ENCODE measurements around the gene TSKU.
A peak's percentile ranks its signal among the peaks of the same experiment; 100 is the strongest.
"Not testable (repeated sequence)": the region's sequence is repeated elsewhere in the genome, so short reads cannot be mapped to it uniquely, and the experiment has no call there.

The TSKU gene

DNA sequence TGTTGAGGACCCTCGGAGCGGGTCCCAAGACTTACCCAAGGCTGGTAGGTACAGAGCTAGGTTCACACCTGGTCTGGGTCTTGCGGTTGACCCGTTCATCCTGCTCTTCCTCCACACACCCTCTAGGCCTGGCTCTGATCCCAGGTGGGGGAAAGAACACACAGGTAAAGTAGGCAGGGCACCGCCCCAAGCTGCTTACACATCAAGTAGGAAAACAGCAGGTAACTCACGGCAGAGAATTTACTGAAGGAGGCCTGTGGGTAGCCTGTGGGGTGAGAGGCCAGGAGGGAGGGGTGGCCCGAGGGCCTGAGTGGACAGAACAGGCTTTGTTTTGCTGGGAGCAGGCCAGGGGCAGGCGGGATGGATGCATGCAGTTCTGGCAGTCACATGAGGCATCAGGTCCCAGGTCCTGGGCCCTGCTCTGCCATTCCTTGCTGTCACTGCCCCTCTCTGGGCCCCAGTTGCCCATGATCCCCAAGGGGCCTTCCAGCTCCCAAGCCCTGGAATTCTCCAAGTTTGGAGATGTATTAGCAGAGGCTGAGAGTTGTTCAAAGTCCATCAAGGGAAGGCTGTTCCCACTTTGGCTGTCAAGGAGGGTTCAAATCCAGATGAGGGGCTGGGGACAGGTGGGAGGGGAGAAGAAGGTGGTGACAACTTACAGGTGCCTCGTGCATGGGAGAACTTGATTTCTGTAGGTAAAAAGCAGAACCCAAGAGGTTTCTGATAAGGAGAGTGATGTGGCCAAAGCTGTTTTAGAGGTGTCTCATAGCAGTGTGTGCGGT lies 5.7 kb downstream of the TSKU start:
- peak in 4 of 14 donors; percentile 6 to 22 (median 14) for DNase-seq

DNA sequence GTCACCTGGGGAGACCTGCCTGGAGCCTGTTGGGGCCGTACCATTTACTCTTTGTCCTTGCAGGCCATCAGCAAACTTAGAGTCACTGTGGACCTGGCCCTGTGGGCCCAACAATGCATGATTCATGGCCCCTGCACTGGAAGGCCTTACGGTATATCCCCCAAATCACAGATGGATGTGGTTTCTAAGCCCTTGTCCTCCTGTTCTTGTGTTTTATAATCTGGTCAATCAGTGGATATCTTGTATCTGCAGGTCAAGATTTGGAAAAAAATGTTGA lies 6.2 kb downstream of the TSKU start:
- no peak for DNase-seq

DNA sequence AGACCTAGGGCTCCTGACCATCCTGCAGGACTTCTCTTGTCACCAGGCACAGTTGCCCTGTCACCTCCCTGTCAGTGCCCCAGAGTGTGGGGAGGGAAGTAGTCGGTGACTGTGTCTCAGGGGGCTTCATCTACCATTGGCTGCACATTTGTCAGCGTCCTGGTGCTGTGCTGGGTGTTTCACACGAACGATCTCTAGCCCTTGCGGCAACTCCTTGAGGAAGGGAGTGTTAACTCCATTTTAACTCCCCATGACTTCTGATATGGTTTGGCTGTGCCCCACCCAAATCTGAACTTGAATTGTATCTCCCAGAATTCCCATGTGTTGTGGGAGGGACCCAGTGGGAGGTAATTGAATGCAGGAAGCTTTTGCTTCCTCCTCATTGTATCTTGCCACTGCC lies 7.1 kb downstream of the TSKU start:
- DNase-seq = no peak

DNA sequence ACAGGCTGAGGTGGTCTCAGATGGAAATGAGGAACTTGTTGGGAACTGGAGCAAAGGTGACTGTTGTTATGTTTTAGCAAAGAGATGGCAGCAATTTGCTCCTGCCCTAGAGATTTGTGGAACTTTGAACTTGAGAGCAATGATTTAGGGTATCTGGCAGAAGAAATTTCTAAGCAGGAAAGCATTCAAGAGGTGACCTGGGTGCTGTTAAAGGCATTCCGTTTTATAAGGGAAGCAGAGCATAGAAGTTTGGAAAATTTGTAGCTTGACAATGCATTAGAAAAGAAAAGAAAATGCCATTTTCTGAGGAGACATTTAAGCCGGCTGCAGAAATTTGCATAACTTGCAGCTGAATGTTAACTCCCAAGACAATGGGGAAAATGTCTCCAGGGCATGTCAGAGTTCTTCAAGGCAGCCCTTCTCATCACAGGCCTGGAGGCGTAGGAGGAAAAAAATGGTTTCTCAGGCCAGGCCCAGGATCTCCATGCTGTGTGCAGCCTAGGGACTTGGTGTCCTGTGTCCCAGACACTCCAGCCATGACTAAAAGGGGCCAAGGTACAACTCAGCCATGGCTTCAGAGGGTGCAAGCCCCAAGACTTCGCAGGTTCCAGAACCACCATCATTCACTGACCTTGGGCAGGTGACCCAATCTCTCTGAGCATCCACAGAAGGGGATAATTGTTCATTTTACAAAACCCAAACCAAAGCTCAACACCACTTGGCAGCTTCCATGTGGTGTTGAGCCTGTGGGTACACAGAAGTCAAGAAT lies 8.0 kb downstream of the TSKU start:
- not testable (repeated sequence) for DNase-seq

DNA sequence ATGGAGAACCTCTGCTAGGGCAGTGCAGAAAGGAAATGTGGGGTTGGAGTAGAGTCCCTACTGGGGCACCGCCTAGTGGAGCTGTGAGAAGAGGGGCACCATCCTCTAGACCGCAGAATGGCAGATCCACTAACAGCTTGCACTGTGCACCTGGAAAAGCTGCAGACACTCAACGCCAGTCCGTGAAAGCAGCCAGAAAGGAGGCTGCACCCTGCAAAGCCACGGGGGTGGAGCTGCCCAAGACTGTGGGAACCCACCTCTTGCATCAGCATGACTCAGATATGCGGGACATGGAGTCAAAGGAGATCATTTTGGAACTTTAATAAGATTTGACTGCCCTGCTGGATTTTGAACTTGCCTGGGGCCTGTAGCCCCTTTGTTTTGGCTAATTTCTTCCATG lies 8.7 kb downstream of the TSKU start:
- DNase-seq = no peak

DNA sequence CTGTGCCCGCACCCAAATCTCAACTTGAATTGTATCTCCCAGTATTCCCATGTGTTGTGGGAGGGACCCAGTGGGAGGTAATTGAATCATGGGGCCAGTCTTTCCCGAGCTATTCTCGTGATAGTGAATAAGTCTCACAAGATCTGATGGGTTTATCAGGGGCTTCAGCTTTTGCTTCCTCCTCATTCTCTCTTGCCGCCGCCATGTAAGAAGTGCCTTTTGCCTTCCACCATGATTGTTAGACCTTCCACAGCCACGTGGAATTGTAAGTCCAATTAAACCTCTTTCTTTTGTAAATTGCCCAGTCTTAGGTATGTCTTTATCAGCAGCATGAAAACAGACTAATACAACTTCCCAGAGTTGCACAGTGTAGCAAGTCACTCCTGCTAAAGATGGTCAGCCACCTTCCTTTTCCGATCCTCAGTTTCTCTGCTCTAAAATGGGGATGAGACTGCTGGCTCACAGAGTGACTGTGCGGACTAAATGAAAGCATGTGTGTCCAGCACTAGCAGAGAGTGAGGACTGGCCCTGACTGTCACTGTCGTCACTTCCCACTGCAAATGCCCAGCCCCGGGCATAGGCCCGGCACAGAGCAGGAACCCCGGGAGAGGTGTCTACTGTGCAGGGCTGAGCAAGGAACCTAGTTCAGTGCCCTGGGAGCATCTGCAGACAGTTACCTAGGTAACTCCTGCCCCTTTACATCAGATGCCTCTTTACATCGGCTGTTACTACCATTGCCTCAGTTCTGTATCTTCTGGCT lies 9.5 kb downstream of the TSKU start:
- DNase-seq = no peak

DNA sequence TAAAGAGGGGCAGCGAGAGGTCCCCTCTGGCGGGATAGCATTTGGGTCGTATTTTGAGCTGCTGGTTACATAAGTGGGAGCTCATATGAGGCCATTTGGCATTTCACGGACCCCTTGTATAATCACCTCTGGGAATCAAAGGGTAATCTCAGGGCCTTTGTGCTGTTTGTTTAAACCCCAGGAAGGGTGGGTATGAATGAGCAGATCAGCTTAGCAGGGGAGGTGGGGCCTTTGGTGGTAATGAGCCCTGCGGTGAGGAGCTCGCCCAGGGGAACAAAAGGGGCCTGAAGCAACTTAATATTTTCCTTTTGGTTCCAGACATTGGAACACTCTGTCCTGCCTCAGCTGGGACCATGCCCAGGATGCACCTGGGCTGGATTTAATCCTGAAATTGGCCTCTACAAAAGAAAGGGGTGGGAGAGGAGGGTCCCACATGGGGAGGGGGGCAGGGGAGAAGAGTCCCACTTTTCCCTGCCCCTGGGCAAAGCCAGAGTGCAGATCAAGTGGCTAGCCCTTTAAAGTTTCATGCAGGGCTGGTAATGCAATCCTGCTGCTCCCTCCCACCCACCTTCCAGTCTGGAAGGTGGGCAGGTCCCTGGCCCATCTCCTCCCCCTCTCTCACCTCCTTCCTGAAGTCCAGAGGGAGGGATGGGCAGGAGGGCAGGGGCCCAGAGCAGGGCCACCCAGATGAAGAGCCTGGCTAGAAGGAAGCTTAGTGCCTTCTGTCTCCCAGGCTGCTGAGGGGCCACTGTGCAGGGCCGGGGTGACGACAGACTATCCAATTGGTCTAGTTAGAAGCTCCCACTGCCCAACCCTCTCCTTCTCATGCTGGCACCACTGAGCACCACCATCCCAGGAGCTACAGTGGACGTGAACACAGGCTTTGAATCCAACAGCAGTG lies 10.5 kb downstream of the TSKU start:
- no peak for DNase-seq

DNA sequence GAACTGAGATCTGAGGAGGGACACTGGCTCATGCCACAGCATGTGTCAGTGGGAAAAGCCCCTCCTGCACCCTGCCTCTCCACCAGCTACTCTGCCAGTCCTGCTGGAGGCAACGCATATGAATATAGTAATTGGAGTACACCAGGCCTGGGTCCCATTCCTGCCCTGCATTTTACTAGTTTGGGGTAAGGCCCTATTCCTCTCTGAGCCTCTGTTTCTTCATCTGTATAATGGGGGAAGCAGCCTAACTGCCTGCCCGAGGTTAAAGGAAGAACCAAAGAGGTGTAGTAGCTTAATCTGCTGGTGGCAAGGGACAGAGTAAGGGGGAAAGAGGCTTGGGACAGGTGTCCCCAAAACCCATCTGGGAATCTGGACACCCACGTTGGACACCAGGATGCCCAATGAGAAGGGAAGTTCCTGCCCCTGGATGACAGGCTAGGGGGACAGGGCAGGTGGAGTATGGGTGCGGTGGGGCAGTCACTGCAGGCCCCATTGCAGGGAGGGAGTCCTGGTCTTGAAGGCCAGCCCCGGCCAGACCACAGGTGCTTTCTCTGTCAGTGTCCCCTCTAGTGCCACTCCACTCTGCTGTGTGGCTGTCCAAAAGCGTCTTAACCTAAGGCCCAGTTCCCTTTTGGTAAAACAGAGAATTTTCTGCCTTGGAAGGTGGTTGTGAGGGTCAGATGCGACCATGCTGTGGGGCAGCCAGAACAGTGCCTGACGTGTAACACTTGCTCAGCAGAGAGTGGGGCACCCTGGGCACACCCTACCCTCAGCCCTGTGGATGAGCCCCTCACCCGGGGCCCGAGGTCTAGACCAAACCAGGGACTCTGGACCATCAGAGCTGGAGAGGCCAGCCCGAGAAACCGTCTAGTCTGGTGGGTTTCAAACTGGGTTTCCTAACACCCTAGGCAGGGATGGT lies 11.5 kb downstream of the TSKU start:
- DNase-seq = no peak

DNA sequence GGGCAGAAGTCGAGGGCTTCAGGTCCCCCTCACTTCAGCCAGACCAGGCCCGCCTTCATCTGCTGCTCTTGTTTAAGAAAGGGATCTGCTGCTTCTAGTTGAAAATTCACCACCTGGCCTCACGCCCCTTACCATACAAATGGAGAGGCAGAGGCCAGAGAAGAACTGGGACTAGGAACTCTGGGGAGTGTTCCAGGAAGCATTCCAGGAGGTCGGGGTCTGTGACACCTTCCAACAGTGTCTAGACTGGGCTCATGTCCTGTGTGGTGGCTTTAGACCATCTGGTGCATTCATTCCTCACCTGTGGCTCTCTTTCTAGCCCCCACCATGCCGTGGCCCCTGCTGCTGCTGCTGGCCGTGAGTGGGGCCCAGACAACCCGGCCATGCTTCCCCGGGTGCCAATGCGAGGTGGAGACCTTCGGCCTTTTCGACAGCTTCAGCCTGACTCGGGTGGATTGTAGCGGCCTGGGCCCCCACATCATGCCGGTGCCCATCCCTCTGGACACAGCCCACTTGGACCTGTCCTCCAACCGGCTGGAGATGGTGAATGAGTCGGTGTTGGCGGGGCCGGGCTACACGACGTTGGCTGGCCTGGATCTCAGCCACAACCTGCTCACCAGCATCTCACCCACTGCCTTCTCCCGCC lies 12.3 kb downstream of the TSKU start:
- no peak for DNase-seq

DNA sequence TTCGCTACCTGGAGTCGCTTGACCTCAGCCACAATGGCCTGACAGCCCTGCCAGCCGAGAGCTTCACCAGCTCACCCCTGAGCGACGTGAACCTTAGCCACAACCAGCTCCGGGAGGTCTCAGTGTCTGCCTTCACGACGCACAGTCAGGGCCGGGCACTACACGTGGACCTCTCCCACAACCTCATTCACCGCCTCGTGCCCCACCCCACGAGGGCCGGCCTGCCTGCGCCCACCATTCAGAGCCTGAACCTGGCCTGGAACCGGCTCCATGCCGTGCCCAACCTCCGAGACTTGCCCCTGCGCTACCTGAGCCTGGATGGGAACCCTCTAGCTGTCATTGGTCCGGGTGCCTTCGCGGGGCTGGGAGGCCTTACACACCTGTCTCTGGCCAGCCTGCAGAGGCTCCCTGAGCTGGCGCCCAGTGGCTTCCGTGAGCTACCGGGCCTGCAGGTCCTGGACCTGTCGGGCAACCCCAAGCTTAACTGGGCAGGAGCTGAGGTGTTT lies 12.8 kb downstream of the TSKU start:
- DNase-seq = no peak

DNA sequence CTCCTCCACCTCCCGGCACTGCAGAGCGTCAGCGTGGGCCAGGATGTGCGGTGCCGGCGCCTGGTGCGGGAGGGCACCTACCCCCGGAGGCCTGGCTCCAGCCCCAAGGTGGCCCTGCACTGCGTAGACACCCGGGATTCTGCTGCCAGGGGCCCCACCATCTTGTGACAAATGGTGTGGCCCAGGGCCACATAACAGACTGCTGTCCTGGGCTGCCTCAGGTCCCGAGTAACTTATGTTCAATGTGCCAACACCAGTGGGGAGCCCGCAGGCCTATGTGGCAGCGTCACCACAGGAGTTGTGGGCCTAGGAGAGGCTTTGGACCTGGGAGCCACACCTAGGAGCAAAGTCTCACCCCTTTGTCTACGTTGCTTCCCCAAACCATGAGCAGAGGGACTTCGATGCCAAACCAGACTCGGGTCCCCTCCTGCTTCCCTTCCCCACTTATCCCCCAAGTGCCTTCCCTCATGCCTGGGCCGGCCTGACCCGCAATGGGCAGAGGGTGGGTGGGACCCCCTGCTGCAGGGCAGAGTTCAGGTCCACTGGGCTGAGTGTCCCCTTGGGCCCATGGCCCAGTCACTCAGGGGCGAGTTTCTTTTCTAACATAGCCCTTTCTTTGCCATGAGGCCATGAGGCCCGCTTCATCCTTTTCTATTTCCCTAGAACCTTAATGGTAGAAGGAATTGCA lies 13.5 kb downstream of the TSKU start:
- no peak for DNase-seq

DNA sequence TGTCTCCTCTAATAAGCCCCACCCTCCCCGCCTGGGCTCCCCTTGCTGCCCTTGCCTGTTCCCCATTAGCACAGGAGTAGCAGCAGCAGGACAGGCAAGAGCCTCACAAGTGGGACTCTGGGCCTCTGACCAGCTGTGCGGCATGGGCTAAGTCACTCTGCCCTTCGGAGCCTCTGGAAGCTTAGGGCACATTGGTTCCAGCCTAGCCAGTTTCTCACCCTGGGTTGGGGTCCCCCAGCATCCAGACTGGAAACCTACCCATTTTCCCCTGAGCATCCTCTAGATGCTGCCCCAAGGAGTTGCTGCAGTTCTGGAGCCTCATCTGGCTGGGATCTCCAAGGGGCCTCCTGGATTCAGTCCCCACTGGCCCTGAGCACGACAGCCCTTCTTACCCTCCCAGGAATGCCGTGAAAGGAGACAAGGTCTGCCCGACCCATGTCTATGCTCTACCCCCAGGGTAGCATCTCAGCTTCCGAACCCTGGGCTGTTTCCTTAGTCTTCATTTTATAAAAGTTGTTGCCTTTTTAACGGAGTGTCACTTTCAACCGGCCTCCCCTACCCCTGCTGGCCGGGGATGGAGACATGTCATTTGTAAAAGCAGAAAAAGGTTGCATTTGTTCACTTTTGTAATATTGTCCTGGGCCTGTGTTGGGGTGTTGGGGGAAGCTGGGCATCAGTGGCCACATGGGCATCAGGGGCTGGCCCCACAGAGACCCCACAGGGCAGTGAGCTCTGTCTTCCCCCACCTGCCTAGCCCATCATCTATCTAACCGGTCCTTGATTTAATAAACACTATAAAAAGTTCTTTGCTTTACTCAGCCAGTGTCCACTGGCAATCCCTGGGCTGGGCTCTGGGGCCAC lies 14.4 kb downstream of the TSKU start:
- DNase-seq = no peak

DNA sequence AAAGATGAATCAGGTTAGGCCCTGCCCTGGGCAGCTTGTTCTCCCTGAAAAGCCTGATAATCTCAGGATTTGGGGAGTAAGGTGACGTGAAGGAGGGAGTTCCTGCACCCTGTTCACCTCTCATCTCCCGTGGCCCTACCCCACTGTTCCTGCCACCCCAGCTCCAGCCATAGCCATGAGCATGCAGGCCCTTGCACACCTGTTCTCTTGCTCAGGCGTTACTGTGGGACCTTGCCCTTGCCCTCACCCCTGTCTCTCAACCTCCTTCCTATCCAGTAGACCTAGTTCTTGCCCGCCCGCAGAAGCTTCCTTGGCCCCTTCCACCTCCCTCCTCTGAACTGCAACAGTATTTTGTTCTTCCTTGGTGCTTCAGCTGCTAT lies 15.0 kb downstream of the TSKU start:
- no peak for DNase-seq

DNA sequence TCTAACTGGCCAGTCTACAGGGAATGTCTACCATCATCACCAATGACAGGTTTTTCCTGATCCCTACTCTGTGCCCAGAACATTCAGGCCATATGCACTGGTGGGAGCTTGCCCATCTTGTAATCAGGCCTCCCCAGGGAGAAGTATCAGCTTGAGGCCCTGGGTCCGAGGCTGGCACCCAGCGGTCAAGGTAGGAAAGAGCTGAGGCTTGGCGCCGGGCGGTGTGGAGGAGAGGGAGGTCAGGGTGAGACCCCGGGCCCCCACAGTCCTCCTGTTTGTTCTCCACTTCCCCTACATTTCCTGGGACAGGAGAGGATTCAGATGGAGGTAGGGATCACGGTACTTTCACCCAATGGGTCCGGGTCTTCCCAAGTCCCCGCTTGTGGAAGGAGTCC lies 15.5 kb downstream of the TSKU start:
- no peak for DNase-seq

DNA sequence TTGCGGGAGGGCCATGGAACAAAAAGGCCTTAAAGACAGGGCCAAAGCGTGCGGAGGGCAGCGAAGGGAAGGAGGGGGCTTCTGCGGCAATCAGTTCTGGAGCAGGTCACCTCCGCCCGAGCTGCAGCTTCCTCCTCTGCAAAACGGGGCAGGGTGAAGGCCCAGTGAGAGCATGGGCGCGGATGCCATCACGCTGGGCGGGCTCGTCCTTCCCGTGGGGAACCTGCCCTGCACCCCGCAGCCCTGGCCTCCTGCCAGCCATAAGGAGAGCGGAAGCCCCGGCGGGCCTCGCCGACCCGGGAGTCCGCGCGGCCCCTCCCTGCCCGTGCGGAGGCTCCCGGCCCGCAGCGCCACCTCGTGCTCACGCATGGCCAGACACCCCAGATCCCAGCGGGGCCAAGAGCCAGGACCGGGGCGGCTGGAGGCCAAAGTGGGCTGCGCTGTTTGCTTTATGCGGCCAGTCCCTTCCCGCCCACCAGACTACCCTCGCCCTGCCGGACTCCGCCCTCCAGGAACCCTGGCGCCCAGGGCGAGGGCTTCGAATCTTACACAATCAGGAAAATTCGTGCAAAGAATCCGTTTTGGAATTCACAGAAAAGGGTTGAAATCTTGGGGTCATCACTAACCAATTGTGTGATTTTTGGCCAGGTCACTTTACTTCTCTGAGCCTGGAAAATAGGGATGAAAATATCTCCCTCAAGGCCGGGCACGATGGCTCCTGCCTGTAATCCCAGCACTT lies 16.1 kb downstream of the TSKU start:
- peak in 12 of 14 donors; percentile 34 to 84 (median 53) for DNase-seq

DNA sequence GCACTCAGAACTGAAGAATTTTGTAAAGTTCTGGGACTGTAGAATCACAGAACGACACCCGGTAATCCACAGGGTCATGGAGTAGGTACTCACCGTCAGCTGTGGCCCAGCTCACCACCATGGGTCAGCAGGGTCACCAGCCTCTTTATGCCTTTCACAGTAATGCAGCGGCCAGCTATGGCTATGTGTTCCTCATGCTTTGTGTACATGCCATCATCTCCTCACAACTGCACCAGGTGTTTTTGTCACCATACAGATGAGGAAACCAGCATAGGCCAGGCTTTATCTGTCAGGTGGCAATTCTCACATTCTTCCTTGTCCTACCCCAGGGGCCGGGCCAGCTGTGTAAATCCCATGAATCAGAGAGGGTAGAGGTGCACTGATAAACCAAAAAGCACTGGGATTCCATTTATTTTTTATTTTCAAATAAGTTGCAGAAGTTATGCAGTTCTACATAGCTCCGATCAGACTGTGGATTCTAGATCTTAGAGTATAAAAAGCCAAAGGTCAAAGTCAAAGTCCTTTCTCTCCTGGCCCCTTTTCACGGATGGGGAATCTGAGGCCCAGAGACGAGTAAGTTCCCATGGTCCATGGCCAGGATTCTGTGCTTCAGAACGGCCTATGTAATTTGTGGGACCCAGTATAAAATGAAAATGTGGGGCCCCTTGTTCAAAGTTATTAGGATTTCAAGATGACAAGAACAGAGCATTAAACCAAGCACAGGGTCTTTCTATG lies 17.5 kb downstream of the TSKU start:
- no peak for DNase-seq

DNA sequence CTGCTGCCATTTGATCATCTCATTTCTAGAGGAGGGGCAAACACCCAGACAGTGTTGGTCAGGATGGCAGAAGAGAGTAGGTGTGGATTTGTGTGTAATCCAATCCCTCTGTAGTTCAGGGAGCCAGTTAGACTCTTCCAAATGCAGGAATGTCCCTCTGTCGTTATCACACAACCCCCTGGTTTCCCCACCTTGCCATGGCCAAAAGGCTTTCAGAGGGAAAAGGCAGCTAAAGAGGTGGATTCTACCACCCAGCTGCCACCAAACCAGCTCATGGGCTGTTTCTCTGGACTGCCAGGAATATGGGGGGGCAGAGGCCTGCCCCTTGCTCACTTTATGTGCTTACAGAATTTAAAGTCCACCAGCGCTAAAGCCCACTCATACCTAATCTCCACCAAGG lies 18.1 kb downstream of the TSKU start:
- DNase-seq = no peak

DNA sequence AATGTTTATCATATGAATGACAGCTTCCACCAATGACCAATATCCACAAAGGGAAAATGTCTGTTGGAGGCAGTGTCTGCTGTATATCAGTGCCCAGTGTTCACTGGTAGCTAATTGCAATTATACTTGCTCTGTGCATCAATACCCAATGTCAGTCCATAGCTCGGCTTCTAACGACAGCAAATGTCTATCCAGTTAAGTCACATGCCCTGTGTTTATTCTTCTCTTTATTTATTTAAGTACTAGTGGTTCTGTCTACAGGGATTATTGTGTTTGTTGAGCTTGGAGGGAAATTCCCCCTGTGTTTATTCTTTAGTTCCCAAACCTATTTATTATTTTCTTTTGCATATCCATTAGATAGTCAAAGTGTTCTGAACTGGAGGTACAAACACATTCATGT lies 18.6 kb downstream of the TSKU start:
- no peak for DNase-seq
